Adrenal gland (tissue), 12 donors: Measurements from ENCODE around the gene TBC1D22A. TPM values are rescaled to one million over a fixed set of nuclear protein-coding genes. Genes with fewer than 3 reads are reported as not detected.
A peak's percentile ranks its signal among the peaks of the same experiment; 100 is the strongest.

ENCODE experiments used
- DNase-seq, 7 donors: peaks; one replicate each; pipeline ENCODE4 v3.0.0-alpha.2; 2019 to 2020
- H3K27ac ChIP-seq, 5 donors: fragments of 200-600 bp; sonication (generic) in 4 of 5; 1 replicate in 3 of 5; 2 replicates in 2 of 5; pipeline versions ENCODE4 v1.5.1 to v1.8.0; 2016 to 2020; ENCODE audit warnings: mild to moderate bottlenecking in 1 of 5
- H3K27me3 ChIP-seq: fragments of 200-600 bp; 2 replicates; pipeline ENCODE4 v1.8.0; 2021
- H3K36me3 ChIP-seq, 2 donors: fragments of 200-600 bp; replicated peaks in 1 of 2; 1 replicate in 1 of 2; 2 replicates in 1 of 2; pipeline versions ENCODE4 v1.5.1 to v1.8.0; 2018 to 2022
- H3K4me1 ChIP-seq, 2 donors: fragments of 200-600 bp; replicated peaks in 1 of 2; 1 replicate in 1 of 2; 2 replicates in 1 of 2; pipeline versions ENCODE4 v1.5.1 to v1.8.0; 2018 to 2021
- H3K4me3 ChIP-seq, 4 donors: fragments of 200-600 bp; sonication (generic) in 3 of 4; one replicate each; pipeline ENCODE4 v1.5.1; 2016 to 2018
- H3K9me3 ChIP-seq, 3 donors: fragments of 200-600 bp; sonication (generic) in 1 of 3; replicated peaks in 1 of 3; 1 replicate in 2 of 3; 2 replicates in 1 of 3; pipeline versions ENCODE4 v1.5.1 to v1.8.0; 2016 to 2021
- CTCF ChIP-seq, 6 experiments: fragments of 450-650 bp in 4 of 6; fragments of 200-600 bp in 2 of 6; sonication (generic) in 1 of 6; IDR thresholded peaks; 1 replicate in 5 of 6; 2 replicates in 1 of 6; pipeline versions ENCODE4 v1.5.1 to v1.8.0; 2016 to 2021; ENCODE audit warnings: antibody characterized with exemption in 6 of 6, mild to moderate bottlenecking in 2 of 6, moderate library complexity in 1 of 6
- POLR2A ChIP-seq, 2 donors: fragments of 450-650 bp; IDR thresholded peaks; one replicate each; pipeline ENCODE4 v1.6.1; 2017; ENCODE audit warnings: antibody characterized with exemption in 2 of 2, mild to moderate bottlenecking in 2 of 2, moderate library complexity in 1 of 2
- WGBS, 4 donors: extraction: QIAGEN DNeasy Blood & Tissue Kit in 2 of 4; methylation state at CpG; one replicate each; pipeline versions ENCODE4 v1.1.5 to v1.1.7; 2013 to 2017; 5-methylcytosine and 5-hydroxymethylcytosine counted together
- intact Hi-C, 2 donors: fragments of 100-400 bp; cut with DNase I; formaldehyde crosslinking; loops; one replicate each; pipeline versions ENCODE4 v1.14.1 to v1.15.0; 2022 to 2023
- polyA plus RNA-seq, 3 donors: library from polyadenylated mRNA; stranded (reverse); fragments of 200-250 nt in 2 of 3; fragments of 350-450 nt in 1 of 3; fragmentation: Illumina TruSeq in 1 of 3; extraction: RNeasy Lipid Tissue Mini Kit (QIAGEN cat#74804) in 1 of 3; gene quantifications; one replicate each; pipeline ENCODE4 v1.2.3, GENCODE V29; 2013 to 2014
- total RNA-seq, 9 donors: library from RNA; depleted of rRNA in 4 of 9; stranded (reverse); fragments of >200 nt in 4 of 9; fragments of 120-200 nt in 1 of 9; fragmentation: NEBNext Ultra II Directional in 1 of 9; extraction: Animal tissue kit (Norgen Biotek cat#: 25700) in 1 of 9; gene quantifications; one replicate each; pipeline versions ENCODE4 v1.1.0 to v1.2.4, GENCODE V29; 2013 to 2023
- donor health status: healthy with polysubstance abuse.
- donor health status: Bipolar disorder and iron deficiency.
- donor health status: DM: yes; HTN: yes; CAD: no.
- donor health status: DM: no; HTN: no; CAD: no.
- donor health status: DM: no; HTN: no; CAD: no.
- donor health status: DM: yes; HTN: yes; CAD: no.

The TBC1D22A gene
- total and polyA plus RNA-seq, 12 donors = 11.5 to 44.2 (median 28.1) TPM

- no peaks in the 10 kb centered on the region for H3K4me1 ChIP-seq
- no peak for DNase-seq
- H3K4me3 ChIP-seq = no peak overlapping the region
- intact Hi-C loops = no loop called here
- TF ChIP-seq CTCF (IDR thresholded peaks at IDR 0.05) (no peak), POLR2A (IDR thresholded peaks at IDR 0.05) (no peak)
- no peaks in the 10 kb centered on the region for H3K36me3 ChIP-seq
- no peaks in the 10 kb centered on the region for H3K9me3 ChIP-seq
- H3K27ac ChIP-seq = no peak overlapping the region
- no peaks in the 10 kb centered on the region for H3K27me3 ChIP-seq
- 91 to 94% (median 92%) methylated on average over 17 of the region's 17 CpGs for WGBS, 4 donors
Measured at GRCh38 chr22:46846150-46846831, 83.8 kb downstream of the TBC1D22A start.

- WGBS, 4 donors = 89 to 92% (median 91%) methylated on average over 12 of the region's 12 CpGs
- no peak overlapping the region for H3K4me3 ChIP-seq
- H3K27ac ChIP-seq = no peak overlapping the region
- no peaks in the 10 kb centered on the region for H3K4me1 ChIP-seq
- no peaks in the 10 kb centered on the region for H3K27me3 ChIP-seq
- peak in 2 of 7 donors; percentile 18 to 38 for DNase-seq
- TF ChIP-seq POLR2A (IDR thresholded peaks at IDR 0.05) = no peak
- TF ChIP-seq CTCF (IDR thresholded peaks at IDR 0.05) = no peak
- intact Hi-C loops = no loop called here
- no peaks in the 10 kb centered on the region for H3K9me3 ChIP-seq
- no peaks in the 10 kb centered on the region for H3K36me3 ChIP-seq
Measured at GRCh38 chr22:46846832-46847355, 84.4 kb downstream of the TBC1D22A start.

GRCh38 chr22:46848197-46848596, 85.7 kb downstream of the TBC1D22A start:
- intact Hi-C loops = no loop called here
- Histone ChIP-seq H3K27ac (no peak overlapping the region), H3K4me1 (no peaks in the 10 kb centered on the region), H3K4me3 (no peak overlapping the region), H3K27me3 (no peaks in the 10 kb centered on the region), H3K9me3 (no peaks in the 10 kb centered on the region), H3K36me3 (no peaks in the 10 kb centered on the region)
- peak in 2 of 7 donors; percentile 6 to 15 for DNase-seq
- 92 to 93% (median 93%) methylated on average over 11 of the region's 11 CpGs for WGBS, 4 donors
- no peak for TF ChIP-seq POLR2A (IDR thresholded peaks at IDR 0.05)
- no peak for TF ChIP-seq CTCF (IDR thresholded peaks at IDR 0.05)

- peak in 1 of 7 donors; percentile 11 for DNase-seq
- no peak for TF ChIP-seq CTCF (IDR thresholded peaks at IDR 0.05)
- no peak for TF ChIP-seq POLR2A (IDR thresholded peaks at IDR 0.05)
- intact Hi-C loops = no loop called here
- H3K4me1 ChIP-seq = no peaks in the 10 kb centered on the region
- no peaks in the 10 kb centered on the region for H3K9me3 ChIP-seq
- H3K27me3 ChIP-seq = no peaks in the 10 kb centered on the region
- H3K4me3 ChIP-seq = no peak overlapping the region
- 90 to 94% (median 92%) methylated on average over 6 of the region's 6 CpGs for WGBS, 4 donors
- H3K36me3 ChIP-seq = no peaks in the 10 kb centered on the region
- H3K27ac ChIP-seq = no peak overlapping the region
Measured at GRCh38 chr22:46849101-46849500, 86.7 kb downstream of the TBC1D22A start.
